HG02973 (cell line): ENCODE data around the gene NHERF2.
"Not testable (repeated sequence)": the region's sequence is repeated elsewhere in the genome, so short reads cannot be mapped to it uniquely, and the experiment has no call there.

Source experiments
- ATAC-seq: cut with Tn5 transposase; IDR thresholded peaks from one replicate; pipeline ENCODE4 v1.9.1; 2021; ENCODE audit warnings: moderate library complexity; ENCODE audit not compliant: unreplicated experiment

The NHERF2 gene

DNA sequence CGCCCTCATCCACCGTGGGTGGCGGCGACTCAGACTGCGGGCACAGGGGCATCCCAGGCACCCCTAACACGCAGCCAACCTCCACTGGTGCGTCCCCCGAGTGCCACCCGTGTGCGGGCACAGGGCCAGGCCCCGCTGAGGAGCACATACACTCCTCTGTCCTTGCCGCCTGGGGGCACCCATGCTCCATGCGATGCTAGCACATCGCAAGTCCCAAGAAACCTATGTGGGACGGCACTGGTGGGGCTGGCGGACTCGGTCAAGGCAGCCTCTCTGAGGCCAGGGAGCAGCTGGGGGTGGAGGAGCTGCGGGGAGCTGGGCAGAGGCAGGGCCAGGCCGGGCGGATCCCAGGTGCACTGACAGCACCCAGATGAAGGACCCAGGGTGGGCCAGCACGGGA, 21.1 kb upstream of the NHERF2 start:
- ATAC-seq = no peak

DNA sequence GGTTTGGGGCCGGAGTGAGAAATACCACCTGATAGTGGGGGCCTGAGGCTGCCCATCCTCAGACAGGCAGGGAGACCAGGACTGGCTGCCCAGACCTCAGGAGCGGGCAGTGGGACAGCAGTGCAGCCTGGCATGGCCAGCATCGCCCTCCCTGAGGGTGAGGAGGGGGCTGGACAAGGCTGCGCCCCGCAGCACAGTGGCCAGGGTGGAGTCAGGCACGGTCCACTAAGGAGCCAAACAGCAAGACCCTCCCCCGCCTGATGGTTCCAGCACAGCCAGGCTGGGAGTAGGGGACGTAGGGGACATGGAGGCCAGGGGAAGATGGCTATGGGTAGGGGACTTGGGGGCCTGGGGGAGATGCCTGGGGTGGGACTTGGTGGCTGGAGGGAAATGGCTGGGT, 20.4 kb upstream of the NHERF2 start:
- ATAC-seq = no peak

DNA sequence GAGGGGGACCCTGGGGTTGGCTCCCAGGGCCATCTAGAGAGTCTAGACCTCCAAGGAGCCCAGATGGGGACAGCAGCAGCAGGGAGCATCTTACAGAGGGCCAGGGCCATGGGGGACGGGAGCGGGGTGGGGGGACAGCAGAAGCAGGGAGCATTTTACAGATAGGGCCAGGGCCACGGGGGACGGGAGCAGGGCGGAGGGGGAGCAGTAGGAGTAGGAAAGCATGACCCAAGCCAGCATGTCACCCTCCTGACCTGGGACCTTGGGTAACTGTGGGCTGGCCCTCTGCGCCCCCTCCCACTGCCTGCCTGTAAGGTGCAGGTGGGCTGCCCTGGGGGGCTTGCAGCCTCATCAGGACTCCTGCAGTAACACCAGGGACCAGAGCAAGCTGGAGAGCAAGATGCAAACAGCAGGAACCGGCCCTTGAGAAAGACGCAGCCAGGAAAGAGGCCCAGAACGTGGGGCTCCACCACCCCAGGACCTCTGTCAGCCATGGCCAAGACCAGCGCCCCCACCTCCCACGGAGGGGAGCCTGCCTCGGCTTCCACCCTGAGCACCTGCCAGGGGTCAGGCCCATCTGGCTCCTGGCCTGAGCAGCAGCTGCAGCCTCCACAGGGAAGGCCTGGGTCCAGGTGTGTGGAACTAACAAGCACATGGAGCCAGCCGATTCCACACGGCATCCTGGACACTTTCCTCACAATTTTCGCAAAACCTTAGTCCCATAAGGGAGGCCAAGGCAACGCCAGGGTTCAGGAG, 19.4 kb upstream of the NHERF2 start:
- no peak for ATAC-seq

DNA sequence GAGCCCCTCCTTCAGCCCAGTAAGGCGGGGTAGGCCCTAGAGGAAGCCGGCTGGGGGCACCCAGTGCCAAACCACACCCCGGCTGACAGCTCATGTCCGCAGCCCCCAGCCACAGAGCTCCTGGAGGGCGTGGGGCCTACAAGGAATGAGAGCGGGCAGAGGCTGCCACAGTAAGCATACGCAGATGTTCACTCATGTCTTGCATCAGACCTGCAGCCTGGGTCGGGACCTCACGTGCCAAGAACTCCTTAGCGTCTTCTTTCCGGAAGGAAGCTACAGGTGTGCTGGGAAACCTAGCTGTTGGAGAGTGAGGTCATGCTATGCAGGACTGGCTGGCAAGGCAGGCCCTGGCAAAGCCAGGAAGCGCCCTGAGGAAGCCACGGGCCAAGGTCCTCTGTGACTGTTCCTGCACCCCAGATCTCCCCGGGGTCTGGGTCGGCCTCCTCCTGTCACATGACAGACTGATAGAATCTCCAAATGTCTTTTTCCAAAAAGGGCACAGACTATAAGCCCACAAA, 18.6 kb upstream of the NHERF2 start:
- no peak for ATAC-seq

DNA sequence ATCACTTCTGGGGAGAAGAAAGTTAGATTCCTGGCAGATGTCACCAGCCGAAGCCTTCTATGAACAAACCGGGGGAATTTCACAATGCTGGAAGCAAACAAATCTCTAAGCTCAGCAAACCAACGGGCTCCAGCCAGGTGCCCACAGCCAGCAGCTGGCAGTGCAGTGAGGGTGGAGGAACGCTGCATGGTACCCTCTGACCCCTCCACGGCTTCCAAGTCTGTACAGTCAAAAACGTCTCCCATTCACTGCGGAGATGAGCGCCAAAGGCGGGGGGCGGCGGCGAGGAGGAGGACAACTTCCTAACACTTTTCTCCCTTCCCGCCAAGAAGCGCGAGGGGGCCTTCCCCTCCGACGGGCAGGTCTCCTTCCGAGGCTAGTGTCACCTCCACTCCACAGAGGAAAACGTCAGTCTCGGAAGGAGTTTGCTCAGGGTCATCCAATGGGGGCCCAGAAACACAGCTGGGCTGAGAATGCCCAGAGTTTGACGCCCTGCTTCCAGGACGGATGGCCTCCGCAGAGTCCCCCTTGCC, 18.0 kb upstream of the NHERF2 start:
- ATAC-seq = no peak

DNA sequence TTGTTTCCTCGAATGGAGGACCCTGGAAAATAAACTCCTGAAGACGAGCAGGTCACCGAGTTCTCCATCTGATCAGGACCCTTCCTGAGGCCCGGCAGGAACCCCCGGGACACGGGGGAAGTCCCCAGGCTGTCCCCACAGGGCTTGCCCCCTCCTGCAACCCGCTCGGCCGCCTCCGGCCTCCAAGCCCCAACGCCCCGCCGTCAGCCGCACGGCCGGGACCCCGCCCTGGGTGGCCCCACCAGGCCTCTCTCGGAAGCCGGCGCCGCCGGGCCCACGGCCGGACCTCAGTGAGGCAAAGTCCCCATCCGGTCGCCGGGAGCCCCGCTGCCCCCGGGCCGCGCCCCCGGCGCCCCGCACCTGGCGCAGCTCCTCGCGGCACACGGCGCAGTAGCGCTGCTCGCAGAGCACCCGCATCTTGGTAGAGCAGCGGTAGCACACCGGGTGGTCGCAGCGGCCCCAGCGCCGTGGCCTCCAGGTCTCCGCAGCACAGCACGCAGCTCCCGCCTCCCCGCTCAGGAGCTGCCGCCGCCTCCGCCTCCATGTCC, 17.5 kb upstream of the NHERF2 start:
- peak; percentile 17 for ATAC-seq

DNA sequence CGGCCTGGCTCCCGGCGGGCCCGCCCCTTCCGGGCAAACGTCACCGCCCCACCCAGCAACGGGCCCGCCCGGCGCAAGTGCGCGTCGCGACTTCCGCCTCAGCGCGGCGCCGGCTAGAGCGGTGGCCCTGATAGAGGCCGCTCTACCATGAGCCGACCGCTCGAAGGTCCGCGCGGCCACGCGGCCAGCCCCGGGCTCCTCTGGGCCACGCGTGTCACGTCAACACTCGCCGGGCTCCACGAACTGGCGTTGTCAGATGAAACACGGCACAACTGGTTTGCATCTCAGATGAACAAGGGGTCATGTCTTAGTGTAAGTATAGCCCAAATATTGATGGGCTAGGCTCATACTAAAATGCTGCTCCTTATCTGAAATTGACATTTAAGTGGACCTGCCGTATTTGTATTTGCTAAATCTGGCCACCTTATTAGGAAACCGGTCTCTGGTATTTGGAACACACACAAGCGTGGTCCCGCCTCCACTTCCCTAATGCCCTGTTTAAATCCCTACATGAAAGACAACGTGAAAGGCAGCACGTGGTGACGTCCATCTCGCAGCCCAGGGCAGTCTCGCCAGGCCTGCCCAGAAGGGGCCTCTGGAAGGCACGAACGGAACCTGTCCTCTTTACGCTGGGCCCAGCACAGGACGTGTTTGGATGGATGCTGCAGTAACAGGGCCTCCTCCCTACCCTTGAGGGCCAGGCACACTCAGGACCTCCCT, 16.8 kb upstream of the NHERF2 start, which contains the start of gene ZNF598:
Gene ZNF598, minus strand, starts transcription at position 31 of the 720 bp plus-strand sequence.
- ATAC-seq = peak; percentile 68

DNA sequence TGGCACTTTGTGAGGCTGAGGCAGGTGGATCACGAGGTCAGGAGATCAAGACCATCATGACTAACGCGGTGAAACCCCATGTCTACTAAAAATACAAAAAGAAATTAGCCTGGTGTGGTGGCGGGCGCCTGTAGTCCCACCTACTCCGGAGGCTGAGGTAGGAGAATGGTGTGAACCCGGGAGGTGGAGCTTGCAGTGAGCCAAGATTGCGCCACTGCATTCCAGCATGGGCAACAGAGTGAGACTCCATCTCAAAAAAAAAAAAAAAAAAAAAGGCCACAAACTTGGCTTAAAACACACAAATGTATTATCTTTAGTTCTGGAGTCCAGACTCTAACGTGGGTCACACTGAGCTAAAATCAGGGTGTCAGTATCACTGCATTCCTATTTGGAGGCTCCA, 15.0 kb upstream of the NHERF2 start:
- ATAC-seq = not testable (repeated sequence)

DNA sequence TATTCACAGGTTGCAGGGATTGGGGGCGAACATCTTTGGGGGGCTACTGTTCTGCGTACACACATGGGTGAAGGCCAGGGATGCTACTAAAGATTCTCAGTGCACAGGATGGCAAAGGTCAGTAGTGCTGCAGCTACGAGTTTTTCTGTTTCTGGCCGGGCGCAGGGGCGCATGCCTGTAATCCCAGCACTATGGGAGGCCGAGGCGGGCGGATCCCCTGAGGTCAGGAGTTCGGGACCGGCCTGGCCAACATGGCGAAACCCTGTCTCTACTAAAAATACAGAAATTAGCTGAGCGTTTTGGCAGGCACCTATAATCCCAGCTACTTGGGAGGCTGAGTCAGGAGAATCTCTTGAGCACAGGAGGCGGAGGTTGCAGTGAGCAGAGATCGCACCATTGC, 13.2 kb upstream of the NHERF2 start:
- no peak for ATAC-seq

DNA sequence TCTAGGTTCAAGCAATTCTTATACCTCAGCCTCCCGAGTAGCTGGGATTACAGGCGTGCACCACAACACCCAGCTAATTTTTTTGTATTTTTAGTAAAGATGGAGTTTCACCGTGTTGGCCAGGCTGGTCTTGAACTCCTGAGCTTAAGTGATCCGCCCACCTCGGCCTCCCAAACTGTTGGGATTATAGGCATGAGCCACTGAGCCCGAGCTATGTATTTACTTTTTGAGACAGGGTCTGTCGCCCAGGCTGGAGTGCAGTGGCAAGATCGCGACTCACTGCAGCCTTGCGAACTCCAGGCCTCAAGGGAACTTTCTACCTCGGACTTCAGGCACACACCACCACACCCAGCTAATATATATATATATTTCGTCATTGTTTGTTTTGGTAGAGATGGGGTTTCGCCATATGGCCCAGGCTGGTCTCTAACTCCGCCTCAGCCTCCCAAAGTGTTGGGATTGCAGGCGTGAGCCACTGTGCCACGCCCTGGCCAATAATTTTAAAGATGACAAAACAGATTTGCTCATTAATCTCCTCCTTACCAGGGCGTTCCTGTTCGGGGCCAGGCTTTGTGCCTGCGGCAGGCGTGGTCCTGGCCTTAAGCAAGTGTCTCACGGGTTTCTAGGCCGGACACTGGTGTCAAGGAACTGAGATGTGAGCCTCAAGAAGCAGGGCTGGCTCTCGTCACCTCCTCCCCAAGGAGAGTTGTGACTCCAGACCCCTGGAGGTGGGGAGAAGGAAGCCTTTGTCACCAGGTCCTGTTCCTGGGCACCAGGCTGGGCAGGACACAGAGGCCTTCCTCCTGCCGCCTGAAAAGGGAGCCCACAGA, 11.4 kb upstream of the NHERF2 start:
- no peak for ATAC-seq

DNA sequence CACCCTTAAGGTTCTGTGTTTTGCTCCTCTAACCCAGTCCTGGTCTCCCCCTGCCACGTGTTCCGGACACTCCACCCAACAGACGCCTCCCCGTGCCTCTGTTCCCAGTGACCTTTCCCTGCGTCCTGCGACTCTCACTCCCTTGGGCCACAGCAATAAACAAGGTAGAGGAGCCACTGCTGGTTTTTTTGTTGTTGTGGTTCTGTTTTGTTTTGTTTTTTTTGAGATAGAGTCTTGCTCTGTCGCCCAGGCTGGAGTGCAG, 10.8 kb upstream of the NHERF2 start:
- ATAC-seq = no peak

DNA sequence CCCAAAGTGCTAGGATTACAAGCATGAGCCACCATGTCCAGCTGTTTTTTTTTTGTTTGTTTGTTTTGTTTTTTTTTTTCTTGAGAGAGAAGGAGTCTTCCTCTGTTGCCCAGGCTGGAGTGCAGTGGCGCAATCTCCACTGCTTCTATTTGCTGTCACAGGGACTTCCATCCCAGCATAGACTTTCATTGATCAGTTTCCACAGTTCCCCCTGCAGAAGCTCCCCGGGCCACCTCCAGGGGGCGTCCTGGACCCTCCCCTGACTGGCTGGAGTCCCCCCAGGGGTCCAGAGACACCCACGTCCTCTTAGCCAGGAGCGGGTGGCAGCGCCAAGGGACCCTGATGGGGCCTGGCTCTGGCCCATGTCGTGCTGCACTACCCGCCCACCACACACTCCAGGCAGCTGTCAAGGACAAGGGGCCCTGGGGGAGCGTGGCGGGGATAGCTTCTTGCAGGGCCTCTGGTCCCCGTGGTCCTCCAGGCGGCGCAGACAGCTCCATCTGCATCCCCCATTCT, 10.2 kb upstream of the NHERF2 start:
- ATAC-seq = no peak

DNA sequence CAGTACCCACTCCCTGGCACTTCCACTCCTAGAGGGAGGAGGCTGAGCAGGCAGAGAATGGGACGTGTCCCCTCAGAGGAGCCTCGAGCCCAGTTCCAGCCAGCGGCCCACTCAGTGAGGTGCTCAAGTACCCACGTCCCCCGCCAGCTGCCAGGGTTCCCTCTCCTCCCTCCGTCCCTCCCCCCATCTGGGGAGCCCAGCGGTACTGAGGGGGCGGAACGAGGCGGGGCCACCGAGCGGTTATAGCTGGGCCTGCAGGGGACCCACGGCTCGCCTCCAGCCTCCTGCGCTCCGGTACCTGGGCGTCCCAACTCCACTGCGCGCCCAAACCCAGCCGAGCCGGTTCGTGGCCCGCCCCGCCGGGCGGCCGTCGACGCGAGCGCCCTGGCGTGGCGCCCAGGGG, 7.2 kb upstream of the NHERF2 start, which contains the start of gene NPW:
Gene NPW, plus strand, starts transcription at position 268 of the 403 bp plus-strand sequence.
- ATAC-seq = no peak

DNA sequence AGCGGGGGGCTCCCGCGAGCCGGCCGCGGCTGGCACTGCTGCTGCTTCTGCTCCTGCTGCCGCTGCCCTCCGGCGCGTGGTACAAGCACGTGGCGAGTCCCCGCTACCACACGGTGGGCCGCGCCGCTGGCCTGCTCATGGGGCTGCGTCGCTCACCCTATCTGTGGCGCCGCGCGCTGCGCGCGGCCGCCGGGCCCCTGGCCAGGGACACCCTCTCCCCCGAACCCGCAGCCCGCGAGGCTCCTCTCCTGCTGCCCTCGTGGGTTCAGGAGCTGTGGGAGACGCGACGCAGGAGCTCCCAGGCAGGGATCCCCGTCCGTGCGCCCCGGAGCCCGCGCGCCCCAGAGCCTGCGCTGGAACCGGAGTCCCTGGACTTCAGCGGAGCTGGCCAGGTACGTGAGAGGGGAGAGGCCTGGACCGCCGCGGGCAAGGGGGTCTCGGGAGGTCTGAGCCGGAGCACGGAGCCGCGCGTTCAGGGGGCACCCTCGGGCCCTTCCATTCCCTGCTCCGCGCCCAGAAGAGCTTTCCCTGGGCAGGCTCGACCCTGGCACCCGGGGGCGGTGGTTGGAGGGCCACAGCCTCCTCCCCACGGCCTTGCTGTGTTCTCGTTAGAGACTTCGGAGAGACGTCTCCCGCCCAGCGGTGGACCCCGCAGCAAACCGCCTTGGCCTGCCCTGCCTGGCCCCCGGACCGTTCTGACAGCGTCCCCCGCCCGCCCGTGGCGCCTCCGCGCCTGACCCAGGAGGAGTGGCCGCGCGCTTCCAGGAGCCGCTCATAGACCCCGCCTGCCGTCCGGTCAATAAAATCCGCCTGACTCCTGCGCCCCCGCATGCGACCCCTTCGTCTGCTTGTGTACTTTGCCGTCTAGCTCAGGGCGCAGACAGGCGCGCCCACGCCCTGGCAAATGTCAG, 6.5 kb upstream of the NHERF2 start:
- ATAC-seq = no peak

DNA sequence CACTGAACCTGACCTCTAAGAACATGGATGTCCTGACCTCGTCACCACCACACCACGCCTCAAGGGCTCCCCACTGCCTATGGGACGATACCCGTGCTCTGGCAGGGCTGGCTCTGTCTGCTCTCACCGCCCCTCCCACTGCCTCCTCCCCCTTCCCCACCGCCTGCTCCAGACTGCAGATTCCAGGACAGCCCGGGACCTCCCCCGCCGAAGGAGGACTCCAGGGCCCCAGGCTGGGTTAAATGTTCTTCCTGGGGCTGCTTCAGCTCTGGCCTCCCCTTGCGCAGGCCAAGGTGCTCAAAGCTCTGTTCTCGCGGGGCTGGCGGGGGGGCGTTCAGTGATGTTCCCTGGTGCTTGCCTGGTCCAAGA, 4.0 kb upstream of the NHERF2 start:
- ATAC-seq = no peak

DNA sequence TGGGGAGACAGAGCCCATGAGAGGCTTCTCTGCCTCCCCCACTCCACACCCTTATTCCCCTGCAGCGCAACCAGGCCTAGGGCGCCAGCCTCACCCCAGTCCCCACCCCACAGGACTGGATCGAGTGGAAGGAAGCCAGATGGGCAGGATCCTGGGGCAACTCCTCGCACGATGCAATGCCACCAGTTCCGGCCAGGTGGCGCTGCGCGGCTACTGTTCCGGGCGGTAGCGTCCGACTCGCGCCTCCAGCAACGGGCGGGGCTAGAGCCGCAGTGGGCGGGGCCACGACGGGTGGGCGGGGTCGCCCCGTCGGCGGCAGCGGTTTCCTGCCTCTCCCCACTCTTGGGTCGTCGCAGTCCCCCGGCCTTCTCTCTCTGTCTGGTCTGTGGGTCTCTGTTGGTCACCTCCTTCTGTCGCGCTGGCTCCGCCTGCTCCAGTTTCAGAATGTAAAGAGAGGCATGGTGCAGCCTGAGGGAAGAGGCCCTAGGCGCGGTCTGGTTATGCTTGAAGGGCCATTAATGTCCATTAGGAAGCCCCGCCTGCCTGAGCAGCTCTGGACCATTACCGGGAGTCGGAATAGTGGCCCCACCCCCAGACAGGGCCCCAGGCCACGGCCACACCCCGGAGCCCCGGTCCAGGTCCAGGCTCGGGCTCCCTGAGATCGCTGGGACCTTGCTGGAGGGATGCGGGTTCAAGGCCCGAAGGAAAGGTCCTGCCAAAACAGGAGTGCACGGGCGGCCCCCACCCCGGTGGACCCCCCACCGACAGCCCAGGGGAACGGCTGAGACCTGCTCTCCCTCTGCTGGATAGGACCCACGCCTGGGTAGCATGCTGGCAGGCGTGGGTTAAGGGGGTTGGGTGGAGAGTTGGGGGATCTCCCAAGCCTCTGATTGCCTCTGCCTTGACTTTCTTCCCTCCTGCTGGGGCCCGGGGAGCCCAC, 3.3 kb upstream of the NHERF2 start:
- peak; percentile 59 for ATAC-seq

DNA sequence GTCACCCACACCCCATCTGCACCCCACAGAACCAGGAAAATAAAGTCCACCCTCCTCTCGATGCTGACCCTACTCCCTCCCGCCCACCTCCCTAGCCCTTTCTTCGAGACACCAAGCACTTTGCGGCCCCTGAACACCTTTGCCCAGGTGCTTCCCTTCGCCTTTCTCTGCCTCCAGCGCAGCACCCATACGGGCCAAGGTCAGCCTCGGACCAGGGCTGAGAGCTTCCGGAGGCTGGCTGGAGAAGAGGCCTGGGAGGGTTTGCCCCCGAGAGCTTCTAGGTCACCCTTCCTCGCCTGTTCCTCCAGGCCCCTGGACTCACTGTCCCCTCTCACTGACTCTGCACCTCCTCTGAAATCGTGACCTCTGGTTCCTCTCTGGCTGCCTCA, 2.7 kb upstream of the NHERF2 start:
- ATAC-seq = no peak

DNA sequence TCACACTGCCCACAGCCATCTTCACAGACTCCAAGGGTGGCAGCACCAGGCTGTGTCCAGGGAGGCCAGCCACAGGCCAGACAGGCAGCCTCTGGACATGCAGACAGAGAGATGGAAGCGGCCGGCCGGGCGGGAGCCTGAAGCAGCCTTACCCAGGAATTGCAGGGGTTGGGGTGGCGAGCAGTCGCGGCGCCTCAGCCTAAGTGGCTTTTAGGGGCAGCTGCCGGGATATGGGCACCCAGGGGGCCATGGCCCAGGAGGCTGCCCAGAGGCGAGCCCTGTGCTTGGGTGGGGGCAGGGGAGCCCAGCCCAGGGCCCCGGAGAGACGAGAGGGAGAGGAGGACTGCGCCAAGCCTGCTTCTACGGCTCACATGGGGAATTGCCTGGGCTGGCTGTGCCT, 1.5 kb upstream of the NHERF2 start:
- no peak for ATAC-seq
